HG02623 (cell line): ENCODE measurements around the gene PDGFB.

Experiments
- ATAC-seq: cut with Tn5 transposase; IDR thresholded peaks from one replicate; pipeline ENCODE4 v1.9.1; 2021; ENCODE audit warnings: moderate library complexity; ENCODE audit not compliant: unreplicated experiment

PDGFB gene

GRCh38 chr22:39176714-39177455 is 67.9 kb downstream of the PDGFB start:
- no peak for ATAC-seq

GRCh38 chr22:39176143-39176713 is 68.6 kb downstream of the PDGFB start:
- no peak for ATAC-seq

- no peak for ATAC-seq
Observed at GRCh38 chr22:39175353-39176142, 69.2 kb downstream of the PDGFB start.

- ATAC-seq: no peak
Observed at GRCh38 chr22:39174498-39175352, 70.1 kb downstream of the PDGFB start.

GRCh38 chr22:39173787-39174497 is 70.8 kb downstream of the PDGFB start:
- no peak for ATAC-seq
